A673 (cell line): ENCODE measurements around the gene NAA15.

ENCODE experiments used
- EZH2 ChIP-seq: fragments of 200-600 bp; sonication (generic); IDR thresholded peaks from 2 replicates; pipeline ENCODE4 v1.6.1; 2017; ENCODE audit warnings: borderline replicate concordance, low read depth, mild to moderate bottlenecking, mixed read lengths, antibody characterized with exemption, low read length; ENCODE audit not compliant: poor library complexity, severe bottlenecking
- TF ChIP-seq, protein P1 (sequence below): fragments of 300-800, 200-600 bp; sonication (generic); conservative IDR thresholded peaks from 2 replicates; pipeline ENCODE4 v1.5.1; 2017; ENCODE audit warnings: low read depth, mild to moderate bottlenecking, antibody characterized with exemption, low read length, moderate library complexity, mixed read lengths

GRCh38 chr4:139416073-139416673, 114.9 kb downstream of the NAA15 start:
- TF ChIP-seq, protein P1, sequence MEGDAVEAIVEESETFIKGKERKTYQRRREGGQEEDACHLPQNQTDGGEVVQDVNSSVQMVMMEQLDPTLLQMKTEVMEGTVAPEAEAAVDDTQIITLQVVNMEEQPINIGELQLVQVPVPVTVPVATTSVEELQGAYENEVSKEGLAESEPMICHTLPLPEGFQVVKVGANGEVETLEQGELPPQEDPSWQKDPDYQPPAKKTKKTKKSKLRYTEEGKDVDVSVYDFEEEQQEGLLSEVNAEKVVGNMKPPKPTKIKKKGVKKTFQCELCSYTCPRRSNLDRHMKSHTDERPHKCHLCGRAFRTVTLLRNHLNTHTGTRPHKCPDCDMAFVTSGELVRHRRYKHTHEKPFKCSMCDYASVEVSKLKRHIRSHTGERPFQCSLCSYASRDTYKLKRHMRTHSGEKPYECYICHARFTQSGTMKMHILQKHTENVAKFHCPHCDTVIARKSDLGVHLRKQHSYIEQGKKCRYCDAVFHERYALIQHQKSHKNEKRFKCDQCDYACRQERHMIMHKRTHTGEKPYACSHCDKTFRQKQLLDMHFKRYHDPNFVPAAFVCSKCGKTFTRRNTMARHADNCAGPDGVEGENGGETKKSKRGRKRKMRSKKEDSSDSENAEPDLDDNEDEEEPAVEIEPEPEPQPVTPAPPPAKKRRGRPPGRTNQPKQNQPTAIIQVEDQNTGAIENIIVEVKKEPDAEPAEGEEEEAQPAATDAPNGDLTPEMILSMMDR, result peak; percentile 75
- TF ChIP-seq EZH2, result no peak
